ENCODE data around the gene HOXB4.

HOXB4 gene

DNA sequence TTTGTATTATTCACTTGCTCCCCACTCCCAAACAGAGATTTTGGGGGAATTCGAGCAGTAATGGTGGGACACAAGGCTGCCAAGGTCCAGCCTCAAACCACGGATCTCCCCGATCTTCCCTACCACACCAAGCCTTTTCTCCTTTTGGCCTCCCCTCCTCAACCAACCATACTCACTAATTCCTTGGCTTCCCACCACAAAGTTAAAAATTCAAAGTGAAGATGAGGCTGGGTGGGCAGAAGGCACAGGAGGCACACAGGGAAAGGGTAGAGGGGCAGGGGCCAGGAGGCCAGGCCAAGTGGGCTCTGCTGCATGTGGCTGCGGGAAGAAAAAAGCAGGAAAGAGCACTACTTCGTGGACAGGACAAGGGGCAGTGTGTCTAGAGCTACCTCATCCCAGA, 15.2 kb downstream of the HOXB4 start:
- peaks cover 35% of the 10 kb centered on the region for H3K79me2 ChIP-seq (ENCODE audit: low read length)
- TF ChIP-seq, protein P1, sequence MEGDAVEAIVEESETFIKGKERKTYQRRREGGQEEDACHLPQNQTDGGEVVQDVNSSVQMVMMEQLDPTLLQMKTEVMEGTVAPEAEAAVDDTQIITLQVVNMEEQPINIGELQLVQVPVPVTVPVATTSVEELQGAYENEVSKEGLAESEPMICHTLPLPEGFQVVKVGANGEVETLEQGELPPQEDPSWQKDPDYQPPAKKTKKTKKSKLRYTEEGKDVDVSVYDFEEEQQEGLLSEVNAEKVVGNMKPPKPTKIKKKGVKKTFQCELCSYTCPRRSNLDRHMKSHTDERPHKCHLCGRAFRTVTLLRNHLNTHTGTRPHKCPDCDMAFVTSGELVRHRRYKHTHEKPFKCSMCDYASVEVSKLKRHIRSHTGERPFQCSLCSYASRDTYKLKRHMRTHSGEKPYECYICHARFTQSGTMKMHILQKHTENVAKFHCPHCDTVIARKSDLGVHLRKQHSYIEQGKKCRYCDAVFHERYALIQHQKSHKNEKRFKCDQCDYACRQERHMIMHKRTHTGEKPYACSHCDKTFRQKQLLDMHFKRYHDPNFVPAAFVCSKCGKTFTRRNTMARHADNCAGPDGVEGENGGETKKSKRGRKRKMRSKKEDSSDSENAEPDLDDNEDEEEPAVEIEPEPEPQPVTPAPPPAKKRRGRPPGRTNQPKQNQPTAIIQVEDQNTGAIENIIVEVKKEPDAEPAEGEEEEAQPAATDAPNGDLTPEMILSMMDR (IDR thresholded peaks at IDR 0.05; ENCODE audit: low read depth, low read length) = no peak
- no peak for TF ChIP-seq EZH2phosphoT487 (IDR thresholded peaks at IDR 0.05; ENCODE audit: low read depth)
- no peaks in the 10 kb centered on the region for H3K9me3 ChIP-seq (ENCODE audit: insufficient read depth, low read length)
- peak overlapping the region; percentile 10; the same call in 1 of the 2 replicates for H3K27ac ChIP-seq (ENCODE audit: low read length)
- peak overlapping the region; percentile 71 for H3K4me3 ChIP-seq (ENCODE audit: low read length)
- H3K4me1 ChIP-seq (ENCODE audit: low read length) = peaks cover 37% of the 10 kb centered on the region
- peak overlapping the region; percentile 60 for H3K4me2 ChIP-seq (ENCODE audit: low read length)
- H3K9ac ChIP-seq (ENCODE audit: low read length) = peak overlapping the region; percentile 63
- peaks cover 25% of the 10 kb centered on the region for H3K36me3 ChIP-seq (replicated peaks; ENCODE audit: low read depth, low read length)
- H4K20me1 ChIP-seq (ENCODE audit: insufficient read depth, low read length) = no peaks in the 10 kb centered on the region
- H2AFZ ChIP-seq (ENCODE audit: low read depth, low read length) = no peak overlapping the region
- H3K27me3 ChIP-seq (ENCODE audit: low read depth, low read length) = no peaks in the 10 kb centered on the region

DNA sequence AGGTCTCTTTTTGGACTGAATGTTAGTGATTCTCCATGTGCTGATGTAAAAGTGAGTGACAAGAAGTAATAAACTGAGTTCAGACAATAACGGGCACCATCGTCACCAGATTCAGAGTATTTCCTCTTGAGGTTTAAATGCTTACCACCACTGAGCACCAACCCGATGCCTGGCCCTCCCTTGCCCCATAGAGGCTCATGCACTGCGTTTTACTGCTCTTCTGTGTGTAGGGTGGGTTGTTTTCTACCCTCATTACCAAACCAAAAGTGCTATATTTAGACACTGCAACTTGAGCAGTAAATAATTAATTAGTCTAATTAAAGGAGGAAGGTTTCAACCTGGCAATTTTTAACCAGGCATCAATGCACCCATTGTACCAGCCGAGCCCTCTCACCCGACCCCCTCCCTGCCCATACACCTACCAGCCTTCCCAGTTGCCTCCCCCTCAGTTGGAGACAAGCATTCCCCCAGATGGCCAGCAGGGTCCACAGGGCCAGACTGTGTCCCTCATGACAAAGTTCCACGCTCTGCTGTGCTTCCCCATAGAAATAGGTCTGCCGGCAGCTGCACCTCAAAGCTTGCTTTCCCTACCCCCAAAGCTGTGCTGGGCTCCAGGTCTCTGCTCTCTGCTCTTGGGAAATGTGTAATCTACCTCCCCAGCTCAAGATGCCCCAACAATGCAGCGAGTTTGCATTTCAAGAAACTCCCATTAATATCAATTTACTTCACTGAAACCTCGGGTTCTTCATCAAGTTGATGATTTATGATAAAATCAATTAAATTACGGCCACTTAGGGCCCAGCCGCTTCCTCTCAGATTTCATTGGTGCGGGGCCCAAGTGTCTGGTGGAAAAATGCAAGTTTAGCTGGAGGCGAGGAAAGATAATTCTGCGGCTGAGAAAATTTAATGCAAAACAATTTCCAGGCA, 16.0 kb downstream of the HOXB4 start:
- peak overlapping the region; percentile 10; the same call in 1 of the 2 replicates for H3K27ac ChIP-seq (ENCODE audit: low read length)
- H3K9me3 ChIP-seq (ENCODE audit: insufficient read depth, low read length) = no peaks in the 10 kb centered on the region
- H3K4me2 ChIP-seq (ENCODE audit: low read length) = peak overlapping the region; percentile 60
- no peak for TF ChIP-seq EZH2phosphoT487 (IDR thresholded peaks at IDR 0.05; ENCODE audit: low read depth)
- TF ChIP-seq, protein P1 (IDR thresholded peaks at IDR 0.05; ENCODE audit: low read depth, low read length) = no peak
- H3K4me1 ChIP-seq (ENCODE audit: low read length) = peaks cover 37% of the 10 kb centered on the region
- peaks cover 25% of the 10 kb centered on the region for H3K36me3 ChIP-seq (replicated peaks; ENCODE audit: low read depth, low read length)
- H2AFZ ChIP-seq (ENCODE audit: low read depth, low read length) = no peak overlapping the region
- H3K27me3 ChIP-seq (ENCODE audit: low read depth, low read length) = no peaks in the 10 kb centered on the region
- H3K79me2 ChIP-seq (ENCODE audit: low read length) = peaks cover 34% of the 10 kb centered on the region
- no peaks in the 10 kb centered on the region for H4K20me1 ChIP-seq (ENCODE audit: insufficient read depth, low read length)
- peak overlapping the region; percentile 63 for H3K9ac ChIP-seq (ENCODE audit: low read length)
- peak overlapping the region; percentile 71 for H3K4me3 ChIP-seq (ENCODE audit: low read length)

DNA sequence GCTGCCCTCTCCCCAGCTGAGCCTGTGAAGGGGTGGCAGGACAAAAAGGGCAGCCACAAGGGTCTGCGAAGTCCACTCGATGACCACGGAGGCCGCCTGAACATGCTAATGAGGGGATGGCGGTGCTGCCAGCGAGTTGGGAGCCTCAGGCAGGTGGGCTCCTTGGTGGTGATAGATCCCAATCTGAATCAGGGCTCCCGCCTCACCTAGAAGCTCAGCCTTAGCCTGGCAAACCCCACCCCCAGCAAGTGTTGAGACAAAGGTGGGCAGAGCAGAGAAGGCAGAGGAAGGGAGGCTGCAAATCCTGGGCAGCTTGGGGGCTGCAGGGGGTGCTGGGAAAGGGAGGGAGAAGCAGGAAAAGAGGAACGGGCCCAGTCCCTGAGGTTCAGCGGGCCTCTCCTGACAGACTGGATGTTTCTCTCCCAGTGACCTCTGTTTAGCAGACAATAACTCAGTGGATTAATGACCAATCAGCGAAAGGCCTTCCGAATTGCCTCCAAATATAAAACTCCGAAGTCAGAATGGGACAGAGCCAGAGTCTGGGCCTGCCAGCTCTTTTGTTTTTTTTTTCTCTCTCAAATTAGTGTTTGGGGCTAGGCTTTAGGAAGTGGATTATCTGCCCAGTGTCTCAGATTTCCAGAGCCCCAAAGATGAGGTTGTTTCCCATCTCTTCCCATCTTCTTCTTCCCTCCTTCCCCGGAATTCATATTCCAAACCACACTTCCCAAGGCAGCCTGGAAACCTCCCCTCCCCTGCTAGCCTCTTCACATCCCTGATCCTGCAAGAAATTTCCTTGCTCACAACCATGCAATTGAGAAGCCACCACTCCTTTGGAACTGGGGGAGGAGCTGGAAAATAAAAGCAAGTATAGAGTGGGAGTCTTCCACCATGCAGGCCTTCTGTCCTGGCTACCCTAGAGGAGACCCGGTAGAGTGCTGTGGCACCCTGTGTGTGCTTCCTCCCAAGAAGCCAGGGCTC, 18.0 kb downstream of the HOXB4 start:
- Histone ChIP-seq H2AFZ (ENCODE audit: low read depth, low read length) (no peak overlapping the region), H3K4me3 (ENCODE audit: low read length) (no peak overlapping the region), H3K27ac (ENCODE audit: low read length) (no peak overlapping the region), H3K27me3 (ENCODE audit: low read depth, low read length) (no peaks in the 10 kb centered on the region), H3K4me2 (ENCODE audit: low read length) (no peak overlapping the region), H3K36me3 (replicated peaks; ENCODE audit: low read depth, low read length) (peaks cover 17% of the 10 kb centered on the region), H4K20me1 (ENCODE audit: insufficient read depth, low read length) (no peaks in the 10 kb centered on the region), H3K4me1 (ENCODE audit: low read length) (peaks cover 48% of the 10 kb centered on the region), H3K9me3 (ENCODE audit: insufficient read depth, low read length) (no peaks in the 10 kb centered on the region), H3K79me2 (ENCODE audit: low read length) (peaks cover 36% of the 10 kb centered on the region), H3K9ac (ENCODE audit: low read length) (no peak overlapping the region)
- no peak for TF ChIP-seq EZH2phosphoT487 (IDR thresholded peaks at IDR 0.05; ENCODE audit: low read depth)

DNA sequence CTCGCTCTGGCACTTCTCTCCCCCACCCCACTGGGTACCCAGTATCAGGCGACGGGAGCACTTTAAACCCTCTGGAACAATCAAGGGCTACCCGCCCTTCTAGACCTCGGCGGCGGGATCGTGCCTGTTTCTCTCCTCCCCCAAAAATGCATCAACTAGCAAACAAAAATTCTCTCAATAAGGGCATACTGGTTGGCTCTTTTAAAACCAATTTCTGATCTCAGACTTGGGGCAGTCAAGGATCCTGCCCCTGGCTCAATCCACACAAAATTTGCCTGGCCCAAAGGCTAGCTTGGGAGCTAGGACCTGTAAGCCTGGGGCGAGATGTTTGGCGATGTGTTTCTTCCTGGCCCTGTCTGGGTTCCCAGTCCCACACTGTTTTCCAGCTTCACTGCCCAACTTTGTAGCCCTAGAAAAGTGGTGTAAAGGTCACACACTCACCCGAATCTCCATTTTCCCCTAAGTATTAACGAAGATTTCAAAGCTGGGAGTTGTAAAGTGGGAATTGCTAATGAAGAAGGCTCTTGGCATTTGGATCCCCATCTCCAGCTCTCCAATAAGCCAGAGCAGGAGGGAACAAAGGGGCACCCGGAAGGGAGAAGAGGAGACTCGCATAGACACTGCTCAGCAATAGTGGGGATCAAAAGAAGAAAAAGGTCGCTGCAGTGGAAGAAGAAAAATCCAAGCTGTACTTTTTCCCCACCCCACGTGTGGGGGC, 18.9 kb downstream of the HOXB4 start:
- Histone ChIP-seq H3K4me3 (ENCODE audit: low read length) (no peak overlapping the region), H3K4me2 (ENCODE audit: low read length) (no peak overlapping the region), H4K20me1 (ENCODE audit: insufficient read depth, low read length) (no peaks in the 10 kb centered on the region), H2AFZ (ENCODE audit: low read depth, low read length) (no peak overlapping the region), H3K36me3 (replicated peaks; ENCODE audit: low read depth, low read length) (peaks cover 19% of the 10 kb centered on the region), H3K27ac (ENCODE audit: low read length) (no peak overlapping the region), H3K9me3 (ENCODE audit: insufficient read depth, low read length) (no peaks in the 10 kb centered on the region), H3K9ac (ENCODE audit: low read length) (no peak overlapping the region), H3K4me1 (ENCODE audit: low read length) (peaks cover 48% of the 10 kb centered on the region), H3K27me3 (ENCODE audit: low read depth, low read length) (no peaks in the 10 kb centered on the region), H3K79me2 (ENCODE audit: low read length) (peaks cover 40% of the 10 kb centered on the region)
- no peak for TF ChIP-seq EZH2phosphoT487 (IDR thresholded peaks at IDR 0.05; ENCODE audit: low read depth)
- TF ChIP-seq, protein P1 (IDR thresholded peaks at IDR 0.05; ENCODE audit: low read depth, low read length) = peak; percentile 9; the same call in 1 of the 2 replicates
